K562 (cell line): ENCODE results near the gene UMODL1. TPM values are rescaled to one million over a fixed set of nuclear protein-coding genes. Genes with fewer than 3 reads are reported as not detected.

Source experiments
- ATAC-seq: fragments of 200-7000 bp; cut with Tn5 transposase; 3 replicates; pipeline ENCODE4 v1.9.1; 2020; ENCODE audit warnings: moderate library complexity
- BruUV-seq: library from RNA; stranded (reverse); fragments of 400-500 nt; replicated peaks from 2 replicates; lab custom pipeline; 2021; lab: Mats Ljungman, UMichigan
- CTCF ChIA-PET: fragments of 300-600 bp; formaldehyde crosslinking; extraction: SDS; loops from one replicate; lab custom pipeline; 2021; ENCODE audit warnings: low intra/inter-chr PET ratio; lab: Yijun Ruan, JAX
- POLR2A ChIA-PET: fragments of 300-600, 350-650 bp; sonication (Branson Sonifier 250); formaldehyde crosslinking; extraction: SDS; loops from one replicate; lab custom pipeline; 2021; ENCODE audit warnings: antibody characterized with exemption, inconsistent platforms; lab: Yijun Ruan, JAX
- DNase-seq, 4 experiments: peaks; one replicate each; pipeline versions ENCODE4 v3.0.0 to v3.0.0-alpha.2; 2011 to 2018; ENCODE audit warnings: low spot score in 3 of 4, mixed read lengths in 3 of 4; ENCODE audit errors: extremely low read depth in 1 of 4
- FAIRE-seq: peaks from 2 replicates; lab custom pipeline; 2011; peaks lifted over from hg19 to GRCh38; lab: Jason Lieb, UNC
- H2AFZ ChIP-seq: 2 replicates; pipeline ENCODE4 v1.6.0; 2011; ENCODE audit warnings: low read depth, low read length, control low read depth, inconsistent platforms
- H3K27ac ChIP-seq: fragments of 200-600 bp; 3 replicates; pipeline ENCODE4 v1.8.0; 2011; ENCODE audit warnings: low read depth, mild to moderate bottlenecking, control low read depth, inconsistent platforms, low read length, moderate library complexity, mixed read lengths; ENCODE audit errors: extremely low read depth
- H3K27me3 ChIP-seq, 2 experiments: fragments of 300-600 bp in 1 of 2; 2 replicates in 1 of 2; 3 replicates in 1 of 2; pipeline versions ENCODE4 v1.6.0 to v1.8.0; 2011; ENCODE audit warnings: inconsistent platforms in 2 of 2, low read length in 2 of 2, mild to moderate bottlenecking in 1 of 2, mixed read lengths in 1 of 2, moderate library complexity in 1 of 2; ENCODE audit not compliant: control insufficient read depth in 2 of 2, insufficient read depth in 2 of 2
- H3K36me3 ChIP-seq: fragments of 300-600 bp; 3 replicates; pipeline ENCODE4 v1.8.0; 2011; ENCODE audit warnings: mild to moderate bottlenecking, low read length, inconsistent platforms; ENCODE audit not compliant: control insufficient read depth, insufficient read depth
- H3K4me1 ChIP-seq, 2 experiments: fragments of 200-600 bp in 1 of 2; replicated peaks in 1 of 2; 2 replicates in 1 of 2; 3 replicates in 1 of 2; pipeline versions ENCODE4 v1.5.1 to v1.8.0; 2011; ENCODE audit warnings: inconsistent platforms in 2 of 2, low read length in 2 of 2, mild to moderate bottlenecking in 1 of 2, mixed read lengths in 1 of 2, moderate library complexity in 1 of 2; ENCODE audit not compliant: control insufficient read depth in 2 of 2, insufficient read depth in 2 of 2
- H3K4me2 ChIP-seq: 2 replicates; pipeline ENCODE4 v1.6.1; 2011; ENCODE audit warnings: low read length, control low read depth, inconsistent platforms, mixed read lengths; ENCODE audit not compliant: insufficient read depth
- H3K4me3 ChIP-seq: fragments of 200-600 bp; sonication (generic), shearing (Covaris generic); 2 replicates; pipeline ENCODE4 v1.5.1; 2016; ENCODE audit warnings: control low read depth, inconsistent platforms
- H3K79me2 ChIP-seq: fragments of 200-600 bp; 3 replicates; pipeline ENCODE4 v1.8.0; 2011; ENCODE audit warnings: low read length, inconsistent platforms; ENCODE audit not compliant: control insufficient read depth, insufficient read depth
- H3K9ac ChIP-seq, 2 experiments: 2 replicates each; pipeline versions ENCODE4 v1.6.0 to v1.6.1; 2011; ENCODE audit warnings: low read depth in 2 of 2, low read length in 2 of 2, control low read depth in 1 of 2, inconsistent platforms in 1 of 2, mild to moderate bottlenecking in 1 of 2, mixed read lengths in 1 of 2; ENCODE audit not compliant: insufficient read depth in 1 of 2
- H3K9me1 ChIP-seq: one replicate; pipeline ENCODE4 v1.6.0; 2011; ENCODE audit warnings: inconsistent platforms, mild to moderate bottlenecking, low read length, moderate library complexity; ENCODE audit not compliant: control insufficient read depth, insufficient read depth
- H3K9me3 ChIP-seq: replicated peaks from 2 replicates; pipeline ENCODE4 v1.5.1; 2011; ENCODE audit warnings: low read depth, low read length, inconsistent platforms; ENCODE audit not compliant: control insufficient read depth, insufficient read depth
- H4K20me1 ChIP-seq: replicated peaks from 2 replicates; pipeline ENCODE4 v1.6.1; 2011; ENCODE audit warnings: low read length, inconsistent platforms, mixed read lengths; ENCODE audit not compliant: control insufficient read depth, insufficient read depth
- FUS ChIP-seq: fragments of 200-400 bp; formaldehyde crosslinking; optimal IDR thresholded peaks from 2 replicates; pipeline ENCODE3; 2017; ENCODE audit warnings: low read depth, low read length
- HMGXB4 ChIP-seq: sonication (generic); formaldehyde crosslinking; IDR thresholded peaks from 2 replicates; pipeline ENCODE4 v1.8.1; 2023; ENCODE audit warnings: mild to moderate bottlenecking, missing genetic modification reagents
- NCOA4 ChIP-seq: fragments of 450-650 bp; IDR thresholded peaks from 2 replicates; pipeline ENCODE4 v1.6.1; 2018; ENCODE audit warnings: mild to moderate bottlenecking; ENCODE audit not compliant: partially characterized antibody
- NR0B1 ChIP-seq: fragments of 450-650 bp; IDR thresholded peaks from one replicate; pipeline ENCODE4 v1.6.1; 2018; ENCODE audit warnings: mild to moderate bottlenecking, moderate library complexity; ENCODE audit not compliant: partially characterized antibody
- TCFL5 ChIP-seq: fragments of 250-450 bp; sonication (Bioruptor Pico); conservative IDR thresholded peaks from 2 replicates; pipeline ENCODE4 v1.6.1; 2021; ENCODE audit warnings: mild to moderate bottlenecking, moderate library complexity, matching md5 sums
- ZNF133 ChIP-seq: fragments of 250-450 bp; sonication (Bioruptor Pico); IDR thresholded peaks from 2 replicates; pipeline ENCODE4 v1.4.0; 2020; ENCODE audit warnings: mild to moderate bottlenecking
- ZNF436 ChIP-seq: fragments of 250-450, 450-650 bp; sonication (Bioruptor Pico); formaldehyde crosslinking; IDR thresholded peaks from 2 replicates; pipeline ENCODE4 v1.7.0; 2020; ENCODE audit warnings: mild to moderate bottlenecking
- ZNF511 ChIP-seq: sonication (generic); formaldehyde crosslinking; IDR thresholded peaks from 2 replicates; pipeline ENCODE4 v1.8.0; 2022; ENCODE audit warnings: mild to moderate bottlenecking, missing genetic modification reagents
- WGBS: fragments of 100-300 bp; shearing (Covaris generic); methylation state at CpG from one replicate; pipeline ENCODE4 v1.1.6; 2016; ENCODE audit warnings: low coverage, mixed read lengths; ENCODE audit not compliant: insufficient coverage; ENCODE audit errors: missing lambda C conversion rate; 5-methylcytosine and 5-hydroxymethylcytosine counted together
- in situ Hi-C: fragments of 300-500 bp; cut with MboI; formaldehyde crosslinking; loops from 4 replicates; pipeline ENCODE4 v1.15.0; 2018; ENCODE audit warnings: inconsistent platforms, mixed read lengths
- intact Hi-C: fragments of 100-400 bp; cut with micrococcal nuclease; formaldehyde crosslinking; loops from 2 replicates; pipeline ENCODE4 v1.14.2; 2022
- polyA plus RNA-seq, 8 experiments: library from polyadenylated mRNA; depleted of rRNA in 4 of 8; stranded (reverse) in 5 of 8; unstranded in 3 of 8; fragments of >200 nt; fragmentation: Nextera tagmentation in 2 of 8; fragmentation: Illumina TruSeq in 1 of 8; extraction: Ambion mirVana in 2 of 8; extraction: Trizol in 1 of 8; gene quantifications; 2 replicates each; pipeline versions ENCODE4 v1.2.1 to v1.2.3, GENCODE V29; 2011 to 2014; ENCODE audit warnings: inconsistent platforms in 1 of 8, missing spikeins in 1 of 8
- total RNA-seq, 7 experiments: library from RNA; depleted of rRNA in 6 of 7; stranded (reverse); fragments of >200 nt in 6 of 7; fragmentation: Illumina TruSeq in 2 of 7; extraction: Trizol in 2 of 7; gene quantifications; 2 replicates each; pipeline versions ENCODE4 v1.2.1 to v1.2.3, GENCODE V29; 2011 to 2021; ENCODE audit warnings: low replicate concordance in 1 of 7
- TF ChIP-seq, protein P1 (sequence below), 2 experiments: fragments of 450-650 bp; IDR thresholded peaks; 2 replicates each; pipeline ENCODE4 v1.6.1; 2016

The UMODL1 gene
- total and polyA plus RNA-seq, 9 of the 15 experiments (the other 6 are each of a cell fraction or from before 2014, with no cell fraction given), result not detected

DNA sequence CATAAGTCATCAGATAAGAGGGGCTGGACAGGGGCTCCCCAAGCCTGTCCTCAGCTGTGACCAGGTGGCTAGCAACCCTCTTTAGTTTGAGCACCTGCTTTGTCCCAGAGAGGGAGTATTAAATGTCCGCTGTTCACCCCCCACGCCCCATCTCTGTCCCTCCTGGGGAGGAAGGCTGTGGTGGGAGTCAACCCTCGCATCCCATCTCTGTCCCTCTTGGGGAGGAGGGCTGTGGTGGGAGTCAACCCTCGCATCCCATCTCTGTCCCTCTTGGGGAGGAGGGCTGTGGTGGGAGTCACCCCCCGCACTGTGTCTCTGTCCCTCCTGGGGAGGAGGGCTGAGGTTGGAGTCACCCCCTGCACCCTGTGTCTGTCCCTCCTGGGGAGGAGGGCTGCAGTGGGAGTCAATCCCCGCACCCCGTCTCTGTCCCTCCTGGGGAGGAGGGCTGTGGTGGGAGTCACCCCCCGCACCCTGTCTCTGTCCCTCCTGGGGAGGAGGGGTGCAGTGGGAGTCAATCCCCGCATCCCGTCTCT, 75.2 kb downstream of the UMODL1 start (continued):
- TF ChIP-seq ZNF511 (CRISPR knock-in tag), result no peak
- TF ChIP-seq NR0B1, result no peak
- TF ChIP-seq NCOA4, result no peak
- no peak for TF ChIP-seq FUS
- TF ChIP-seq, all 486 proteins: peak for 0

- peaks cover 29 to 66% of the 10 kb centered on the region in 2 experiments; a peak in 4 of 5 replicates for H3K27me3 ChIP-seq
- intact Hi-C loops, result loop anchor here (5.0 kb wide), 1 partner anchor 305 kb away; no protein-coding TSS in a partner anchor
- FAIRE-seq, result no peak
- DNase-seq, result no peak
- no peak overlapping the region for H3K4me3 ChIP-seq
- no peaks in the 10 kb centered on the region for H3K79me2 ChIP-seq
- no peak overlapping the region for H2AFZ ChIP-seq
- in situ Hi-C loops, result no loop called here
- POLR2A ChIA-PET, result interaction anchor here (1.2 kb wide), 1 partner anchor 12 kb away, joined by 3 read pairs; no protein-coding TSS in a partner anchor
- no peak overlapping the region for H3K4me2 ChIP-seq
- H3K9me1 ChIP-seq, result no peaks in the 10 kb centered on the region
- ATAC-seq, result no peak
- H4K20me1 ChIP-seq, result peaks cover 28% of the 10 kb centered on the region; the same call in 1 of the 2 replicates
- H3K36me3 ChIP-seq, result no peaks in the 10 kb centered on the region
- under 1% methylated on average over 19 of the region's 19 CpGs for WGBS
- H3K27ac ChIP-seq, result no peak overlapping the region
- H3K9ac ChIP-seq, result no peak overlapping the region; a peak in 1 of 4 replicates
- peaks cover 0 to 8% of the 10 kb centered on the region in 2 experiments; a peak in 1 of 5 replicates for H3K4me1 ChIP-seq
- CTCF ChIA-PET, result interaction anchor here (2.3 kb wide), 1 partner anchor 303 kb away, joined by 27 read pairs; no protein-coding TSS in a partner anchor
- no TSS peak for BruUV-seq
- H3K9me3 ChIP-seq, result no peaks in the 10 kb centered on the region
- TF ChIP-seq ZNF133 (CRISPR knock-in tag) (no peak), TCFL5 (no peak), HMGXB4 (CRISPR knock-in tag) (no peak), ZNF436 (CRISPR knock-in tag) (no peak)
- TF ChIP-seq, protein P1, sequence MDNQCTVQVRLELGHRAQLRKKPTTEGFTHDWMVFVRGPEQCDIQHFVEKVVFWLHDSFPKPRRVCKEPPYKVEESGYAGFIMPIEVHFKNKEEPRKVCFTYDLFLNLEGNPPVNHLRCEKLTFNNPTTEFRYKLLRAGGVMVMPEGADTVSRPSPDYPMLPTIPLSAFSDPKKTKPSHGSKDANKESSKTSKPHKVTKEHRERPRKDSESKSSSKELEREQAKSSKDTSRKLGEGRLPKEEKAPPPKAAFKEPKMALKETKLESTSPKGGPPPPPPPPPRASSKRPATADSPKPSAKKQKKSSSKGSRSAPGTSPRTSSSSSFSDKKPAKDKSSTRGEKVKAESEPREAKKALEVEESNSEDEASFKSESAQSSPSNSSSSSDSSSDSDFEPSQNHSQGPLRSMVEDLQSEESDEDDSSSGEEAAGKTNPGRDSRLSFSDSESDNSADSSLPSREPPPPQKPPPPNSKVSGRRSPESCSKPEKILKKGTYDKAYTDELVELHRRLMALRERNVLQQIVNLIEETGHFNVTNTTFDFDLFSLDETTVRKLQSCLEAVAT (IDR thresholded peaks at IDR 0.05), result no peak
These were observed 75.7 kb downstream of the UMODL1 start for GRCh38 chr21:42146821-42147220.
